T-helper 9 cell (primary cell): Measurements from ENCODE around the gene SLC4A4.

Experiments used
- DNase-seq: peaks from one replicate; pipeline ENCODE4 v3.0.0-alpha.2; 2020
- total RNA-seq, 2 donors: gene quantifications; one replicate each; lab custom pipeline; 2026; lab: John Stamatoyannopoulos, UW

The SLC4A4 gene
- total RNA-seq, result 3.9 to 9.9 reads per million in 2 donors

DNA sequence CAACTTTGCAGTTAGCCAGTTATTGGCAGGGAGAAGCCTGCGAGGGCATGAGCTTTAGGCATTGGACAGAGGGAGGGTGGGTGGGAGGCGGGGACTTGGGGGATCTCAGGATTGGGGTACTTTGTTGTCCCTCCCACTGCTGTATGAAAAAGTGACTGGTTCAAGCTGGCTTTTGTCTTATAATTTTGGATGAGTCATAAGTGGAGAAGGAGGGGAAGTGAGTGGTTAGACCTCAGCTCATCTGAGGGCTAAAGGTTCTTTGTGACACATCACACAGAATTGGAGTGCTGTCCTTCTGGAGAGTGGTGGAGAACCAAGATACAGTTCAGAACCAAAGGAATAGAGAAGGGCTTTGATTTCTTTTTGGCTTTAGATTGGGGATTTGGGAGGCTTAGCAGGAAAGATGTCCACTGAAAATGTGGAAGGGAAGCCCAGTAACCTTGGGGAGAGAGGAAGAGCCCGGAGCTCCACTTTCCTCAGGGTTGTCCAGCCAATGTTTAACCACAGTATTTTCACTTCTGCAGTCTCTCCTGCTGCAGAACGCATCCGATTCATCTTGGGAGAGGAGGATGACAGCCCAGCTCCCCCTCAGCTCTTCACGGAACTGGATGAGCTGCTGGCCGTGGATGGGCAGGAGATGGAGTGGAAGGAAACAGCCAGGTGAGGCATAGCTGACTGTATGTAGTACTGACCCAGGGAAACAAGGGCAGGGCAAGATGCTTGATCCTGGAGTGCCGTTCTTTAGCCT is at the start of gene SLC4A4:
TSS of gene SLC4A4 (plus strand) at position 175 of the 748 bp plus-strand sequence.
- no peak for DNase-seq

GRCh38 chr4:71290074-71290473 is 48.7 kb upstream of the SLC4A4 start:
- DNase-seq, result no peak

DNA sequence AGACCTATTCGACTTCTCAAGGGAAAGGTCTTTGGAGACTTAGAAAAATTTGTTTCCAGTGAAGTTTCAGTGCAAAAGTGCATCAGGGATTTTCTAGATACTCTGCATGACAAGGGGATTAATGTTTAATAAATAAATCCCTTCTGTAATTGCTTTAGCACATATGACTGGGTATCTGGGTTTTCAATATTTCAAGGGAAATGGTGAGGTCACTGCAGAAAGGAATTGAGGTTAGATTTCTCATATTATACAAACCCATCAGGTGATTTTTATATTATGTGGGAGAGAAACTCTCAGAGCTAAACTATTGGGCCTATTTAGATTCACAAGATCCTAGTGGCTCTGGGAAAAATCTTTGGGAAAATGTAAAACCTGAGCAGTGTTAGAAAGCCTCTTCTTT is 48.3 kb upstream of the SLC4A4 start:
- DNase-seq, result no peak

GRCh38 chr4:71292228-71292627 is 46.6 kb upstream of the SLC4A4 start:
- no peak for DNase-seq

DNA sequence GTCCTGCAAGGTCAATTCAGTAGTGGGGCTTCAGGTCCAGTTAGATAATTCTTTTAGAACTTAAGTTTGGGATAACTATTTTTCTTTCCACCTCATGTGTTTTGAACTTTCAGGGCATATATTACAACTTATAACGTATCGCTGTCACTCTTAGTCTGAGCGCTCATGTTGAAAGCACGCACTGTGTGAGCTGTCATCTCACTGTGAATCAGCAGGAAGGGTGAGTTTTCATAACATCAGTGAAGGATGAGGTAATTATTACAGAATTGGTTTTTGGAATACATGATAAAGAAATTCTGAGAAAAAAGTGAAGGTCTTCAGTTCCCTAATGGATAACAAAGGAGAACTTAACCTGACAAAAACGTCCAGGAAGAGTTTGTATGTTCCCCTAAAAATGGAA is 45.1 kb upstream of the SLC4A4 start:
- no peak for DNase-seq

GRCh38 chr4:71294301-71294700 is 44.5 kb upstream of the SLC4A4 start:
- DNase-seq, result no peak

- no peak for DNase-seq
Observed at GRCh38 chr4:71296945-71297344, 41.9 kb upstream of the SLC4A4 start.

- no peak for DNase-seq
Observed at GRCh38 chr4:71300362-71300761, 38.5 kb upstream of the SLC4A4 start.

GRCh38 chr4:71300964-71301363 is 37.9 kb upstream of the SLC4A4 start:
- no peak for DNase-seq

DNA sequence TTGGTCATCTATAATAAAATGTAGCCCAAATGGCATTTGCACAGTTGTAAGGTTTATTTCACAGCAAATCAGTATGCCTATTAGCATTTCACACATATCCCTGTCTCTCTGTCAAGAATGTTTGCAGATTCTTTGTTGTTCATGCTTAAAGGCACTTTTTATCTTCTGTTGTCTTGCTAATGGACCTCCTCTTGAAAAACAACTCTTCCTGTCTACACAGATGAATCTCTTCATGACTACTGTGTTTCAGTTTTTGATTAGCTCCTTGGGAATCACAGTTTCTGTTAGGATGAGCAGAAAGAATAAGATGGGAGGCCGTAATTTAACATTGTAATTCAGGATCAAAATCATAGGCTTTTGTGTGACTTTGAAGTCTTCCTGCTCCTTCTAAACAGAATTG is 35.5 kb upstream of the SLC4A4 start:
- DNase-seq, result no peak

- DNase-seq, result no peak
Observed at GRCh38 chr4:71303850-71304249, 35.0 kb upstream of the SLC4A4 start.

- no peak for DNase-seq
Observed at GRCh38 chr4:71304289-71304850, 34.5 kb upstream of the SLC4A4 start.

DNA sequence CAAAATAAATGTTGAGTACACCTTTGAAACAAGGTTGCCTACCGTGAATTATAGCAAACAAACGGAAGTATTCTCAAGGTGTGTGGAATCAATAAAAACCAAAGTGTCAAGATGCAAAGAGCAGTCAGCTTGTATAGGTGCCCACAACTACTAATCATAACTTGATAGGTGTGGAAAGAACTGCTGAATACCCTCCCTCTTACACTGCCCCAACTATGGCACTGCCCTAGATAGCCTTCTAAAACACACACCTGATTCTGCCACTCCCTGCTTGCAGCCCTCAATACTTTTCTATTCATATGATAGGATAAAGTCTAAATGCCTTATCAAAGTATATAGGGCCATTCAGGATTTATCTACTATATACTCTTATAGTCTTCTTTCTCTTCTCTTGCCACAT is 31.1 kb upstream of the SLC4A4 start:
- no peak for DNase-seq

GRCh38 chr4:71322425-71322824 is 16.4 kb upstream of the SLC4A4 start:
- DNase-seq, result no peak

- DNase-seq, result no peak
Observed at GRCh38 chr4:71333368-71333767, 5.5 kb upstream of the SLC4A4 start.

DNA sequence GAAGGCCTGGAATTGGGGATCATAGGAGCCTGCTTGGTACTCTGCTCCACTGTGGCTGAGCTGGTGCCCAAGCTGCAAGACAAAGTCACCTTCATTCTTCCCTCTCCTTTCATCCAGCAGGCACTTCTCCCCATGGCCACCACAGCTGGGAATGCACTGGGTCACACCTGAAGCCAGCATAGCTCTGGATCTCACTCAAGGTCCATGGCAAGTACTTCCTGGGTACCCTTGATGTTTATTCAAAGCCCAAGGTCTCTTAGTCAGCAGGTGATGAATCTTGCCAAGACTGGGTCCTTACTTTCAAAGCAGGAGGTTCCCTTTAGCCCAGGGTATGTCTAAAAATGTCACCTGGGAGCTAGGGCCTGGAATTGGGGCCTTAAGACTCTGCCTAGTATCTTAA is 4.9 kb upstream of the SLC4A4 start:
- DNase-seq, result no peak

- no peak for DNase-seq
Observed at GRCh38 chr4:71334465-71334882, 4.3 kb upstream of the SLC4A4 start.

GRCh38 chr4:71343670-71344466 is 5.0 kb downstream of the SLC4A4 start:
- DNase-seq, result no peak

DNA sequence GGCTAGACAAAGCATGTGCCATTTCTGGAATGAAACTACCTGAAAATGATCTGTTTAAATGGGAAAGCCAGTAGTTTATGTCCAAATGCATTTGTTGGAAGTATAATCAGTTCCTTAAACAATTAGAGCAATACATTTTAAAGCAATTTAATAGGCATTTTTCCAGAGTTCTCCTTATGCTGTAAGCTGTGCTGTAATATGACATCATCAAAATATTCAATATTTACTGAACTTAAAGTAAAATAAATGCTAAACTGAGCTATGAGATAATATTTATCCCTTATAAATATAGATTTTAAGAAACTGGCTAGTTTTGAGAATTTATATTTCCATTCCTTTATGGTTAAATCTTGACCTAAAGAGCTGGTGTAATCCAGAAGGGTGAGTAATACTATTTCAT is 7.9 kb downstream of the SLC4A4 start:
- no peak for DNase-seq

DNA sequence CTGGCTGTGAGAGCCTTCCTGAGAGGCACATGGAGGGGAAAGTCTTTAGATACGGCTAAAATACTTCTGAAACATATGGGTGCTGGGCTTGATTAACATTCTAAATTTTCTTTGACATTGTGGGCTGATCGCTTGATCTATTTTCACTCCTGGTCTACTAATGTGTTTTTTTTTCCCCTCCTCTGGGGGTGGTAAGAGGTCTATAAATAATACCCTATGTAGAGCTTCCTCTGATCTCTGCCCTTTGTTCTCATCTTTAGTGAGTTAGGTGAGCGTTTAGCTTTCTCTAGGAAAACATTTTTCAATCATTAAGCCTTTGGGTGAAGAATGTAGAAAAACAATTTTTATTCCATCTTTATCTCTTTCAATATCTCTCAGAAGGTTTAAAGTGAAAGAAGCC is 9.8 kb downstream of the SLC4A4 start:
- no peak for DNase-seq

- DNase-seq, result no peak
Observed at GRCh38 chr4:71355045-71355444, 16.2 kb downstream of the SLC4A4 start.

GRCh38 chr4:71355971-71356370 is 17.2 kb downstream of the SLC4A4 start:
- DNase-seq, result no peak

DNA sequence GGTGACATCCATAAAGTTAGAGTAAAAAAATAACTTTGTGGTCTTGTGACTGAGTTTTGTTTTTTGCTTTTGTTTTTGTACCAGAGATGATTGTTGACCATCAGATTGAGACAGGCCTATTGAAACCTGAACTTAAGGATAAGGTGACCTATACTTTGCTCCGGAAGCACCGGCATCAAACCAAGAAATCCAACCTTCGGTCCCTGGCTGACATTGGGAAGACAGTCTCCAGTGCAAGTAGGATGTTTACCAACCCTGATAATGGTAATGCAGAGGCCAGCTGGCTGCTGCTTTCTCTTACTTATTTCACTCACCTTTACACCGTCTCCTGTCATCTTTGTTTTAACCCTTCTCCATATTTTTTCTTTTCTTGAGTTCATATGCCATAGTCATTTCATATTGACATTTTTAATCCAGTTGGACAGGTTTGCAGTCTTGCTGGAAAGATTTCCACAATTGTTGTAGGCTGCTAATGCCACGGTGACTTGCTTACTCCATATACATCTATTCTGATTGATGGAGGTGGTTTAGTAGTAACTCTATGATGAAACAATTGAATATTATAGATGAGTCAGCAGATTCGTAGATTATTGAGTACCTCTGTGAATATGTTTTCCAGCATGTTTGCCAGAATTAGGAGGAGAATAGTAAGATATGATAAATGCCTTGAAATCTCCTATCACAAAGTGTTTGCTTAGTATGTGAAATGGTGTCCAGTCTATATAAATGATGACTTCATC is 18.3 kb downstream of the SLC4A4 start:
- no peak for DNase-seq
